ENCODE results near the gene FADS2.

DNA sequence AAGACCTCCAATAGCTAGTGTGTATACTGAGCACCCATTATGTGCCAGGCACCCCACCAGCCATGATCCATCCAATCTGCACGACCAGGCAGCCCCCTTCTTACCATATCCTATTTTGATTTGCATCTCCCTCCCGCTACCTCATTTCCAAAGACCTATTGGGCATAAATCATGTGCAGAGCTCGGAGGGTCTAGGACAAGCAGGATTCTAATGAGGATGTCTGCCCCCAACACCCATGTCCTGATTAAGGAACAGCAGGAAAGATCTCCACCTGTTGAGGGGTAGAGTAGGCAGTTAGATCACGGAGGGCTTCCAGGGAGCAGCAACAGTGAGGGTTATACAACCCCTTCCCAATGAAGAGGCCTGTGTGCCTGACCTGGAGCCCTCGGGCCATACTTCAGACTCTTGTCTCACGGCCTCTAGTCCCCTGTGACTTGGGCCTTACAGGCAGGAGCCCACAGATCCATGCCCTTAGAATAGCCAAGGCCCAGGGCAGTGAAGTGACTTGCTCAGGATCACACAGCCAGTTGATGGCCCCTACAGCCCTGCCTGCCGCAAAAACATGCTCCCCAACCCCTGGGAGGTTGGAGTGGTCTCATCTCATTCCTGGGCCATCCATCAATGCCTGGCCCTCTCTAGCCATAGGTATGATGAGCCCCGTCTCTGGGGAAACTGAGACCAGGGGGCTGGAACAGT, 85.7 kb downstream of the FADS2 start:
- TF ChIP-seq, protein P1, sequence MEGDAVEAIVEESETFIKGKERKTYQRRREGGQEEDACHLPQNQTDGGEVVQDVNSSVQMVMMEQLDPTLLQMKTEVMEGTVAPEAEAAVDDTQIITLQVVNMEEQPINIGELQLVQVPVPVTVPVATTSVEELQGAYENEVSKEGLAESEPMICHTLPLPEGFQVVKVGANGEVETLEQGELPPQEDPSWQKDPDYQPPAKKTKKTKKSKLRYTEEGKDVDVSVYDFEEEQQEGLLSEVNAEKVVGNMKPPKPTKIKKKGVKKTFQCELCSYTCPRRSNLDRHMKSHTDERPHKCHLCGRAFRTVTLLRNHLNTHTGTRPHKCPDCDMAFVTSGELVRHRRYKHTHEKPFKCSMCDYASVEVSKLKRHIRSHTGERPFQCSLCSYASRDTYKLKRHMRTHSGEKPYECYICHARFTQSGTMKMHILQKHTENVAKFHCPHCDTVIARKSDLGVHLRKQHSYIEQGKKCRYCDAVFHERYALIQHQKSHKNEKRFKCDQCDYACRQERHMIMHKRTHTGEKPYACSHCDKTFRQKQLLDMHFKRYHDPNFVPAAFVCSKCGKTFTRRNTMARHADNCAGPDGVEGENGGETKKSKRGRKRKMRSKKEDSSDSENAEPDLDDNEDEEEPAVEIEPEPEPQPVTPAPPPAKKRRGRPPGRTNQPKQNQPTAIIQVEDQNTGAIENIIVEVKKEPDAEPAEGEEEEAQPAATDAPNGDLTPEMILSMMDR (IDR thresholded peaks at IDR 0.05 in 4 of 5, conservative IDR thresholded peaks at IDR 0.05 in 1 of 5), result no peak
- no peak for TF ChIP-seq POLR2A (IDR thresholded peaks at IDR 0.05)

Data from gastrocnemius medialis (tissue), 4 donors.